Keratinocyte (primary cell): Measurements from ENCODE around the gene CRADD. TPM values are rescaled to one million over a fixed set of nuclear protein-coding genes. Genes with fewer than 3 reads are reported as not detected.

Experiments used
- DNase-seq: peaks from one replicate; pipeline ENCODE4 v3.0.0-alpha.2; 2011; ENCODE audit warnings: low read depth, missing footprints, low spot score
- FAIRE-seq: peaks from 2 replicates; lab custom pipeline; 2011; peaks lifted over from hg19 to GRCh38; lab: Jason Lieb, UNC
- H2AFZ ChIP-seq: 2 replicates; pipeline ENCODE4 v1.6.0; 2012; ENCODE audit warnings: low read length, control low read depth, inconsistent platforms; ENCODE audit not compliant: control insufficient read depth
- H3K27ac ChIP-seq: 2 replicates; pipeline ENCODE4 v1.5.1; 2011; ENCODE audit warnings: low read length; ENCODE audit not compliant: control insufficient read depth, insufficient read depth
- H3K27me3 ChIP-seq: 3 replicates; pipeline ENCODE4 v1.6.0; 2011; ENCODE audit warnings: low read length; ENCODE audit not compliant: control insufficient read depth, insufficient read depth; ENCODE audit errors: extremely low read depth
- H3K36me3 ChIP-seq, 2 experiments: 2 replicates in 1 of 2; 3 replicates in 1 of 2; pipeline ENCODE4 v1.5.1; 2011; ENCODE audit warnings: low read length in 2 of 2, mild to moderate bottlenecking in 1 of 2; ENCODE audit not compliant: control insufficient read depth in 2 of 2, insufficient read depth in 2 of 2; ENCODE audit errors: extremely low read depth in 1 of 2
- H3K4me1 ChIP-seq: 3 replicates; pipeline ENCODE4 v1.5.1; 2011; ENCODE audit warnings: low read length; ENCODE audit not compliant: control insufficient read depth, insufficient read depth; ENCODE audit errors: extremely low read depth
- H3K4me2 ChIP-seq: 3 replicates; pipeline ENCODE4 v1.6.0; 2011; ENCODE audit warnings: low read depth, low read length; ENCODE audit not compliant: control insufficient read depth, insufficient read depth; ENCODE audit errors: extremely low read depth
- H3K4me3 ChIP-seq, 3 experiments: fragments of 200-600 bp in 1 of 3; sonication (generic) in 1 of 3; 2 replicates in 2 of 3; 3 replicates in 1 of 3; pipeline ENCODE4 v1.5.1; 2011 to 2016; ENCODE audit warnings: low read length in 3 of 3, mild to moderate bottlenecking in 3 of 3, control low read depth in 2 of 3, inconsistent platforms in 1 of 3, low read depth in 1 of 3, mixed read lengths in 1 of 3, mixed run types in 1 of 3, moderate library complexity in 1 of 3; ENCODE audit not compliant: control insufficient read depth in 2 of 3, insufficient read depth in 2 of 3; ENCODE audit errors: extremely low read depth in 1 of 3
- H3K79me2 ChIP-seq: 2 replicates; pipeline ENCODE4 v1.6.0; 2012; ENCODE audit warnings: low read length; ENCODE audit not compliant: control insufficient read depth, insufficient read depth
- H3K9ac ChIP-seq: 3 replicates; pipeline ENCODE4 v1.6.0; 2011; ENCODE audit warnings: low read length; ENCODE audit not compliant: control insufficient read depth, insufficient read depth; ENCODE audit errors: extremely low read depth
- H3K9me1 ChIP-seq: 3 replicates; pipeline ENCODE4 v1.6.0; 2011; ENCODE audit warnings: low read length; ENCODE audit not compliant: control insufficient read depth, insufficient read depth; ENCODE audit errors: extremely low read depth
- H3K9me3 ChIP-seq: 2 replicates; pipeline ENCODE4 v1.5.1; 2012; ENCODE audit warnings: low read depth, low read length; ENCODE audit not compliant: control insufficient read depth
- H4K20me1 ChIP-seq: 3 replicates; pipeline ENCODE4 v1.6.0; 2011; ENCODE audit warnings: low read length; ENCODE audit not compliant: control insufficient read depth, insufficient read depth; ENCODE audit errors: extremely low read depth
- EZH2 ChIP-seq: IDR thresholded peaks from one replicate; pipeline ENCODE4 v1.6.1; 2012; ENCODE audit warnings: inconsistent platforms, mild to moderate bottlenecking, low read length, moderate library complexity
- dilution Hi-C: fragments of 300-500 bp; cut with MboI; formaldehyde crosslinking; loops from one replicate; pipeline ENCODE4 v1.7.0; 2020; ENCODE audit warnings: low sequenced_read_pairs; ENCODE audit not compliant: extremely low pct_ligation_motif_present
- polyA plus RNA-seq, 5 experiments: library from polyadenylated mRNA; depleted of rRNA in 3 of 5; stranded (reverse) in 3 of 5; stranded (forward) in 1 of 5; unstranded in 1 of 5; fragments of >200 nt; gene quantifications; 1 replicate in 1 of 5; 2 replicates in 3 of 5; 3 replicates in 1 of 5; pipeline versions ENCODE4 v1.2.1 to v1.2.3, GENCODE V29; 2011 to 2012; ENCODE audit warnings: missing spikeins in 2 of 5, low read depth in 1 of 5, low replicate concordance in 1 of 5
- TF ChIP-seq, protein P1 (sequence below), 3 experiments: IDR thresholded peaks in 1 of 3; conservative IDR thresholded peaks in 1 of 3; optimal IDR thresholded peaks in 1 of 3; 2 replicates in 2 of 3; 3 replicates in 1 of 3; pipeline versions ENCODE3 to v1.5.1; 2011; ENCODE audit warnings: low read length in 3 of 3, mild to moderate bottlenecking in 3 of 3, moderate library complexity in 2 of 3, control low read depth in 1 of 3, inconsistent platforms in 1 of 3; ENCODE audit not compliant: insufficient read depth in 2 of 3; ENCODE audit errors: extremely low read depth in 1 of 3

CRADD gene
- polyA plus RNA-seq, 1 donor (not counting 4 experiments of a cell fraction or from before 2014, with no cell fraction given) = 11.2 TPM

DNA sequence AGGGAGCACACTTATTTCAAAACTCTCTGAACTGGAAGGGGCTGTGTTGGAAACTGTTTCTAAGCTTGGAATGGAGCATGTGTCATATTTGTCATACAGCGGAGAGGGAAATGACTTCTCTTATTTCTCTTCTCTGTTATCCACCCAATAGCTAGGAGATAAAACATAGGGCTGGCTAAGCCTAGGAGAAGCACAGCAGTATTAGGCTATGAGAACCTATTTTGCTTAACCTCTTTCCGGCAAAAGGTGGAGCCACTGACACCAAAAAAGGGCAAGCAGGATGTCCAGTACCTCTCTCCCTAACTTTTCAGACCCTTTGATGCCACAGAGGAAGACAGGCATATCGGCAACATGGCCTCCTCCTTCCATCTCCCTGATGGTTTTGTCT is 148.3 kb downstream of the CRADD start:
- H3K27ac ChIP-seq = no peak overlapping the region
- DNase-seq (no peak), FAIRE-seq (no peak)
- H3K79me2 ChIP-seq = no peaks in the 10 kb centered on the region
- no peaks in the 10 kb centered on the region for H3K4me1 ChIP-seq
- H3K9me1 ChIP-seq = no peaks in the 10 kb centered on the region
- H3K4me2 ChIP-seq = no peak overlapping the region
- no peaks in the 10 kb centered on the region for H3K27me3 ChIP-seq
- H2AFZ ChIP-seq = no peak overlapping the region
- no peak for TF ChIP-seq EZH2
- TF ChIP-seq, protein P1, sequence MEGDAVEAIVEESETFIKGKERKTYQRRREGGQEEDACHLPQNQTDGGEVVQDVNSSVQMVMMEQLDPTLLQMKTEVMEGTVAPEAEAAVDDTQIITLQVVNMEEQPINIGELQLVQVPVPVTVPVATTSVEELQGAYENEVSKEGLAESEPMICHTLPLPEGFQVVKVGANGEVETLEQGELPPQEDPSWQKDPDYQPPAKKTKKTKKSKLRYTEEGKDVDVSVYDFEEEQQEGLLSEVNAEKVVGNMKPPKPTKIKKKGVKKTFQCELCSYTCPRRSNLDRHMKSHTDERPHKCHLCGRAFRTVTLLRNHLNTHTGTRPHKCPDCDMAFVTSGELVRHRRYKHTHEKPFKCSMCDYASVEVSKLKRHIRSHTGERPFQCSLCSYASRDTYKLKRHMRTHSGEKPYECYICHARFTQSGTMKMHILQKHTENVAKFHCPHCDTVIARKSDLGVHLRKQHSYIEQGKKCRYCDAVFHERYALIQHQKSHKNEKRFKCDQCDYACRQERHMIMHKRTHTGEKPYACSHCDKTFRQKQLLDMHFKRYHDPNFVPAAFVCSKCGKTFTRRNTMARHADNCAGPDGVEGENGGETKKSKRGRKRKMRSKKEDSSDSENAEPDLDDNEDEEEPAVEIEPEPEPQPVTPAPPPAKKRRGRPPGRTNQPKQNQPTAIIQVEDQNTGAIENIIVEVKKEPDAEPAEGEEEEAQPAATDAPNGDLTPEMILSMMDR (optimal IDR thresholded peaks at IDR 0.05 in 1 of 3, IDR thresholded peaks at IDR 0.05 in 1 of 3, conservative IDR thresholded peaks at IDR 0.05 in 1 of 3; ENCODE audit: extremely low read depth in 1 of 3, insufficient read depth in 2 of 3, low read length in 3 of 3) = peak in 1 of 3 experiments; percentile 12
- H3K36me3 ChIP-seq = no peaks in the 10 kb centered on the region
- no peak overlapping the region for H3K4me3 ChIP-seq
- no peaks in the 10 kb centered on the region for H4K20me1 ChIP-seq
- no peaks in the 10 kb centered on the region for H3K9me3 ChIP-seq
- dilution Hi-C loops = no loop called here
- no peak overlapping the region for H3K9ac ChIP-seq

DNA sequence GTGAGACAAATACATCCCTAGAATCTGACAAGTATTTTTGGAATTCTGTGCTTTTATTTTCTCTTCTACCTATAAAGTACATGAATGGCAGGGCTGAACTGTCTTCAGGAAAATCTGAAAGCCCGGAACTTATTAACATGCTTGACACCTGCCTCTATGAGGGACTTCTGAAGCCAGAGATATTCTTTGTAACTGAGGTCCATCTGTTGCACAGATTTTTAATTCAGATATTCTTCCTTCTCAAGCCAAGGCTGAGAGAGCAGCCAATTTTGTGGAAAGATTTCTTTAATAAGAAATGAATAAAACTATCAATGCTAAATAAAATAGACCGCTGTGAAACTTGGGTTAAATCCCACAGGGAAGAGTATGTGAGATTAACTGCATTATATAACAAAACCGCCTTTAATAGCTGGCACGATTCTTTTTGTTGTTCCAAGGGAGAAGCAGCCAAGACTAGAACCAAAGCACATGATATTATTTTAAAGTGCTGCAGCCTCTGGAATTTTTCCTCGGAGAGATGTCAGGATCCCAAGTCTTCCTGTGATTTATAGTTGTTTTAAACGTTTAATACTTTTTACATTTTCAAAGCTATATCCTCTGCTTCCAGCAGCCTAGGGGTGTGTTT is 148.9 kb downstream of the CRADD start:
- no peak overlapping the region for H2AFZ ChIP-seq
- H3K27ac ChIP-seq = no peak overlapping the region
- H4K20me1 ChIP-seq = no peaks in the 10 kb centered on the region
- dilution Hi-C loops = no loop called here
- no peaks in the 10 kb centered on the region for H3K9me1 ChIP-seq
- TF ChIP-seq EZH2 = no peak
- TF ChIP-seq, protein P1 (optimal IDR thresholded peaks at IDR 0.05 in 1 of 3, IDR thresholded peaks at IDR 0.05 in 1 of 3, conservative IDR thresholded peaks at IDR 0.05 in 1 of 3; ENCODE audit: extremely low read depth in 1 of 3, insufficient read depth in 2 of 3, low read length in 3 of 3) = no peak
- no peaks in the 10 kb centered on the region for H3K27me3 ChIP-seq
- H3K9ac ChIP-seq = no peak overlapping the region
- H3K36me3 ChIP-seq = no peaks in the 10 kb centered on the region
- DNase-seq = no peak
- H3K4me1 ChIP-seq = no peaks in the 10 kb centered on the region
- no peak for FAIRE-seq
- no peak overlapping the region for H3K4me2 ChIP-seq
- no peaks in the 10 kb centered on the region for H3K79me2 ChIP-seq
- no peaks in the 10 kb centered on the region for H3K9me3 ChIP-seq
- no peak overlapping the region for H3K4me3 ChIP-seq
